GM18909 (cell line): ENCODE data around the gene BCL2A1.
"Not testable (repeated sequence)": the region's sequence is repeated elsewhere in the genome, so short reads cannot be mapped to it uniquely, and the experiment has no call there.

Source experiments
- ATAC-seq: cut with Tn5 transposase; IDR thresholded peaks from one replicate; pipeline ENCODE4 v1.9.1; 2021; ENCODE audit warnings: mild to moderate bottlenecking; ENCODE audit not compliant: unreplicated experiment, poor library complexity

The BCL2A1 gene

DNA sequence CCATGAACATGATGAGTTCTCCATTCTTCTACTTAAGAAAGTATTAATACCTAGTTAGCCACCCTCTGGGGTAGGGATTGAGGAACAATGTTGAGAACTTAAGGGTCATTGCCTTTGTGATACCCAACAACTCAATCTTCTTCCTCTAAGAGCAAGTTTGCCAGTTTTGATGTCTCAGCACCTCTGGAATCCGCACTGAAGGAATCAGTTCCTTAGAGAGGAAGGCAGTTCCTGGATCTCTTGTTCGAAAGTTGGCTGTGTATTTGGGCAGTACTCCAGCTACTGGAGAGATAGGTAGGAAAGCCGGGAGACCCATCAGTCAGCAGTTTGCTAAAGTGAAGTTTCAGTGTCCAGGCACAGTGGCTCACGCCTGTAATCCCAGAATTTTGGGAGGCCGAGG lies 38.5 kb downstream of the BCL2A1 start:
- no peak for ATAC-seq

DNA sequence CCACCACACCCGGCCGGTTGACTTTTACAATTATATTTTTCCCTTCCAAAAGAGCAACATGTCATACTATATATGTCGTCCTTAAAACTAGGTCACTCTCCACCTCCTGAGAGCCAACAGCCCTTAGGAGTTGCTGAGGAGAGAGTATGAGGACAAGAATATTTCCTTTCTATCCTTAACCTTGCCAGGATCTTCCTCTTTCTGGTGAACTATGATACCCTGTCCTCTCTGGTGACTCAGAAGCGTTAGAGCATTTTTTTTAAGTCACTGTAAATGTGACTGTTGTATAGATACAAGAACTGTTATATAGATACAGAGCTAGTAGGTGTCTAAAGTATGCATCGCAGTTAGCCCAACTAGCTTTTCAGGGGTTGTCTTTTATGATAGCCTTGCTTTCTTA lies 40.5 kb downstream of the BCL2A1 start:
- no peak for ATAC-seq

DNA sequence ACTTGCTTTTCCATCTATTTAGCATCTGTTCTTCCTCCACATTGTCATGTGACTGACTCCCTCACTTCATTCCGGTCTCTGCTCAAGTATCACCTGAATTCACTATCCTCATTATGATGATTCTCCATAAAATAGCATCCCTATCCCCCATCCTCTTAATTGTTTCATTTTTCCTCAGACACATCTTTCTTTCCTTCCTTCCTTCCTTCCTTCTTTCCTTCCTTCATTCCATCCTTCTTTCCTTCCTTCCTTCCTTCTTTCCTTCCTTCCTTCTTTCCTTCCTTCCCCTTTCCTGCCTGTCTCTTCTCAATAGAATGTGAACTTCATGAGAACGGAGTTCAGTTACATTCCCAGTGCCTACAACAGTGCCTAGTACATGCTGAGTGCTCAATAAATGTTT lies 41.6 kb downstream of the BCL2A1 start:
- ATAC-seq, result no peak

DNA sequence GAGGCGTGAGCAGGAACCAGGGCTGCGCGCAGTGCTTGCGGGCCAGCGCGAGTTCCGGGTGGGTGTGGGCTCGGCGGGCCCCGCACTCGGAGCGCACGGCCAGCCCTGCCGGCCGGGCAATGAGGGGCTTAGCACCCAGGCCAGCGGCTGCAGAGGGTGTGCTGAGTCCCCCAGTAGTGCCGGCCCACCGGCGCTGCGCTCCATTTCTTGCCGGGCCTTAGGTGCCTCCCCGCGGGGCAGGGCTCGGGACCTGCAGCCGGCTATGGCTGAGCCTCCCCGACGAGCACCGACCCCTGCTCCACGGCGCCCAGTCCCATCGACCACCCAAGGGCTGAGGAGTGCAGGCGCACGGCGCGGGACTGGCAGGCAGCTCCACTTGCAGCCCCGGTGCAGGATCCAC lies 44.9 kb downstream of the BCL2A1 start:
- not testable (repeated sequence) for ATAC-seq

DNA sequence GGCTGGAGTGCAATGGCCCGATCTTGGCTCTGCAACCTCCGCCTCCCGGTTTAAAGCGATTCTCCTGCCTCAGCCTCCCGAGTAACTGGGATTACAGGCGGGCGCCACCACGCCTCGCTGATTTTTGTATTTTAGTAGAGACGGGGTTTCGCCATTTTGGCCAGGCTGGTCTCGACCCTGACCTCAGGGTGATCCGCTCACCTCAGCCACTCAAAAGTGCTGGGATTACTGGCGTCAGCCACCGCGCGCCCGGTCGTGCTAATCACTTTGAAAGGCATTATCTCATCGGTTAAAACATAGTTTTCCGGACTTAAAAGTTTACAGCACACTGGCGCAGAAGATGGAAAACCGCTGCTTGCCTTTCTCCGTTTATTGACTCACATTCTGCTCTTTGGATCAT lies 46.6 kb downstream of the BCL2A1 start:
- ATAC-seq, result no peak

DNA sequence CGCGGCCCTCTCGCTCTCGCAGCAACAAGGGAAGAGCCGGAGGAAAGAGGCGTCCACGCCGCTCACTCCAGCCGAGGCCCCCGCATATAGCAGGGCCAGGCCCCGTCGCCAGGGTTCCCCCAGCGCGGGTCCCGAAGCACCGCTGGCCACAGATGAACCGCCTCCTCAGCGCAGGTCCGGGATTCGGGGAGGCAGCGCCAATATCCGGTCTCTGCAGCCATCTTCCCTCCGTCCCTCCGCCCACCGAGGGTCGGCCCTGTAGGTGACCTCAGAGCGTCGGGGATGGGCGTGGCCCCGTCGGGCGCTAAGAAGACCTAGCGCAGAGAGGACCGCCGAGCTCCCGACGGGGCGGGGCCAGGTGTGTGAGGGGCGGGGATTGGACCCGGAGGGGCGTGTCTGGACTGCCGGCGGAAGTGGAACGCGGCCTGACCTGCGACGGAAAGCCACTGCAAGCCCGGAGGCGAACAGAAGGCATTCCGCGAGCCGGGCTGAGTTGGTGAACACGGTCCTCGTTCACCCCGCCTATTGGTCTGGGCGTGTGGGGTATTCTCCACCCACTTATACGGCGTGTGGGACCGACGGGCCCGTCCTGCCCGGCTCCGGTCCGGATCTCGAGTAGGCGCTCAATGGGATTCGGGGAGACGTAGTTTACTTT lies 47.4 kb downstream of the BCL2A1 start:
- peak; percentile 96 for ATAC-seq

DNA sequence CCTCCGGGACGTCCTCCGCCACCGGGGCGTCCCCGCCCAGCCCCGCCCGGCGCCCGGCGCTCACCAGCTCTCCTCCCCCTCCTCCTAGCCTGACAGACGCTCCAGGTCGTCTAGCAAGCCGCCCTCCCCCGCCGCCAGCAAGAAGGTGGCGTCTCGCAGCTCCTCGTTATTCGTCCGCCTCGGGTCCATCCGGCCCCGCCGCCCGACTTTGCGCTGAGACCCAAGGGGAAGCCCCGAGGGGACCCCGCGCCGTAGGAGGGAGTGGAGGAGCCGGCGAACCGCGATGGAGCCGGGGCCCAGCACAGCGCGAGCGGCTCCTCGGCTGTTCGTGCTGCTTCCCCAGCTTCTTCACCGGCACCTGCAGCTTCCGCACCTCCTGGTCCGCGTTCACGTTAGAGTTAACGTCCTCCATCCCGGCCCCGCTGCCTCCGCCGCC lies 47.9 kb downstream of the BCL2A1 start:
- ATAC-seq, result peak; percentile 50

DNA sequence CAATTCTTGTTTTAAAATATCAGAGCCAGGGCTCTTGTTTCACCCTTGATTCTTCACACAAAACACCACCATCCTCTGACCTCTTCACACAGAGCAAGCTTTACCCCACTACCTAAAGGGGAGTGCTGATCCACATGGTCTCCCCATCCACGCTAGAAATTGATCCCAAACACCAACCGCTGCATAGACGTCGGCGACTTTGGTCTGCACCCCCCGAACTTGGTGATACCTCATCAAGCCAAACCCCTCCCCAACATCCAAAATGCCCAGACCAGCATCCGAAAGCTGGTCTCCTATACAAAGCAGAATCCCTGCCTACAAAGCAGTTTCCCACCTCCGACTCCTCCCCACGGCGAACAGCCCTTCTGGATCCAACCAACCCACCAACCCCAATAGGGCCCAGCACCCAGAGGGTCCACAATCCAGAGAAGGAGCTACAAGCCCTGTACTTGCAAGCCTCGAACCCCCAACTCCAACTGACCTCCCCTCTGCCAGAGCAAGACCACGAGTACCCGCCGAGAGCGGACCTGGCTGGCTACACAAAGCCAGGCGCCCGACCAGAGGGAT lies 48.4 kb downstream of the BCL2A1 start:
- ATAC-seq, result no peak

DNA sequence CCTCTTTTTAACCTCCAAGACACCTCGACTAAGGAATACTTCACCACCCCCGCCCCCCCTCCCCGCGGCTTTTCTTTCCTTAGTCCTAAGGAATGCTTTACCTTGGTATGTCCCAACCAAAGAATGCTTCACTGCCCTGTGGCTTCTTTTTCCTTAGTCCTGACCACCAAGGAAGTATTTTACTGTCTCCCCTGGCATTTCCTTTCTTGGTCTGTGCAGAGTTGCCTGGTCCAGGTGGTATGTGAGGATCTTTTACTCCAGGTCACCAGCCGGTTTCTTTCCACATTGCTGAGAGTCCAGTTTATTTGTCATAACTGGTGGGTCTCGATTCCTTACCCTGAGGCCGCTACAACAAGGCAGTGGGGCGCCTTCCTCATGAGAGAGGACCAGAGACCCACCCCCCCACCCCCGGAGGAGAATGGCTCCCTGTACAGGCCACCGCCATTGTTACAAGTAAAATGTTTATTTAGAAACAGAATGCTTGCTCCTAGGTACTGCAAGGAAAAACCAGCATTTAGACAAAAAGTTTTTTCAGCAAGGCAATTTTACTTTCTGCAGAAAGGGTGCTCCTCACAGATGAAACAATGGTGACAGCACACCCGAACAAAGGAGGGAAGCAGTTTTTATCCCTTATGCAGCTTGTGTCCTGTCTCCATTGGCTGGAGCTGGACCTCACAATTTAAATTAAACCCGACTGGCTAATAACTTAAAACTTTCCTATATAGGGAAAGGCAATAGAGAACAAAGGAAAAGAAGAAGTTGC lies 51.1 kb downstream of the BCL2A1 start:
- ATAC-seq, result no peak

DNA sequence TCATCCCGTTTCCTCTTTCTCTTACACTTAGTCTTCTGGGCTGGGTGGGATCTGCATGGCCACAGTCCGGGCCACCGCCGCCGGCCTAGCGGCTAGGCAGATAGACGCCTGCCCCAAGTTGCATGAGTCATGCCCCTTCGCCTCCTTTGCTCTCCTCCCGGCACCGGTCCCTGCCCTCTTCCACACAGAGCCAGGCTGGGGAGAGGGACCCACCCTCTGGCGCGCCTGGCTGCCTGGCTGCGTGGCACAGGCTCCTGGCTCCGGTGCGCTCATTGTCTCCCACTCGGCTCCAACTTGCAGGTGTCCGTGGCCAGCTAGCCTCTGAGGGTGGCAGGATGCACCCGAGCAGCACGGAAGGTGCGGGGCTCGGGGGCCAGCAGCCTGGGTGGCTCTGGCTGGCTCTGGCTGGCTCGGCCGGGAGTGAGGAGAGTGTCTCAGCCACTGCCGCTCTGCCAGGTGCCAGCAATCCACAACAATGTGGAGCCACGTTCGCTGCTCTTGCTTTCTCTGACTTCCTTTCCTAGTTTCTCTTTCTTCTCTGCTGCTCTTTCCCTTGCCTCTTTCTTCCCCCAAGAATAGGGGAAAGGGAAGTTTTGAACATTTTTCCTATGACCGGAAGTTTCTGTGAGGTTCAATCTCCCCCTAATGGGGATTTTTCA lies 51.8 kb downstream of the BCL2A1 start:
- no peak for ATAC-seq

DNA sequence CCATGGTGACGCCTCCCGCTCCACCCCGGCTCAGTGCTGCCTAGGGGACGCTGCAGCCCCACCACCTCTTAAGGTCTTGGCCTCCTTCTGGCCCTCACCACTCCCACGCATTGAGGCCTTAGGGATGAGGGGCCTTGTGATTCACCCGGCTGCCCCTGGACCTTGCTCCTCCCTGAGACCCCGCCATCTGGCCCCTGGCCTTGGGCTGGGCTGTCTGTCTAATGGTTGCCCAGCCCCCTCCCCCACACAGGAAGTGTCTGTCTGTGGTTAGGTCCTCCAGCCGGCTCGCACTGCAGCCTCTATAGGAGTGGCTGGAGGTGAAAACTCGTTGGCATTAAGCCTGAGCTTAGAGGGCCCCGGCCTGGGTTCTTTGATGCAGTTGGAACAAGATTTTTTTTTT lies 52.7 kb downstream of the BCL2A1 start:
- no peak for ATAC-seq

DNA sequence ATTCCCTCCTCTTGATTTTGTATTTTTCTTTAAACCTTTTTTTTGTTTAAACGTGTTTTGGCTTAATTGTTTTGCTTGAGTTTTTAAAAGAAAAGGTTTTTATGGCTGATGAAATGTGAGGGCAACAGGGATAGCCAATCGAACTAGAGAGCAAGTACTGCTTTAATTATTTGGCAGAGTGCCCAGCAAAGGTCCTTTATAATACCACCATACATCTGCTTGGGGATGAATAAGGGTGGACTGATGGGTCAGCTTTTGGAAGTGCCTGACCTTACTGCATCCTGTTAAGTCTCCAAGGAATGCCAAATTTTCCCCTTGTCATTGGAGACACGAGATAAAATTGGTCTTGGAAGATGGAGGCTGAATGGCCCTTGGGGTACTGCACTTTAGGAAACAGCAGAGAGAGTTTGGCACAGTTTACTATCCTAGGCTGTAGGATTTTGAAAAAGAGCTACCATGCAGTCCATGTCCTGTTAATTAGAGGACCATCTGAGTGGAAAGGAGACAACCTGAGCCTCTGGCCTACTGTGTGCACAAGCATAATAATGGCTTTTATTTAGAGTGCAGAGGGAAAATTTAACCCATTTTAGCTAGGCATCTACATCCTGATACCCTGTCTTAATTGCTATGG lies 54.4 kb downstream of the BCL2A1 start:
- no peak for ATAC-seq

DNA sequence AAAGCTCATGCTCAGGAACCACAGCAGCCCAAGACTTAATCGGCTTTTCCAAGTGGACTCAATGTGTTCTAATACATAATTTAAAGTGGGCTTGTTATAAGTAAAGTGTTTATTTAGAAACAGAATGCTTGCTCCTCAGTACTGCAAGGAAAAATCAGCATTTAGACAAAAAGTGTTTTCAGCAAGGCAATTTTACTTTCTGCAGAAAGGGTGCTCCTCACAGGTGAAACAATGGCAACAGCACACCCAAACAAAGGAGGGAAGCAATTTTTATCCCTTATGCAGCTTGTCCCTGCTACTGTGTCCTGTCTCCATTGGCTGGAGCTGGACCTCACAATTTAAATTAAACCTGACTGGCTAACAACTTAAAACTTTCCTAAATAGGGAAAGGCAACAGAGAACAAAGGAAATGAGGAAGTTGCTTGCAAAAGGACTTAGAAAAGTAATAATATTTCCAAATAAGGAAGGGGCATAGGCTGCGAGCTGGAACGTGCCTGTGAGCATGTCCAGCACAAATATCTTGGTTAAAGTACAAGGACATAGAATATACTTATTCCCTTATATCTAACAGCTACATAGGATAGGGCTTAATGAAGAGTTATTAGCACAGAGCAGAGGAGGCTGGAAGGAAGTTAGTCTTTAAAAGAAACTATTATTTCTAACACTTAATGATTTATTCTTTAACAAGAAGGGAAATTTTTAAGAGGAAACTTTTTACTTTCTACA lies 55.1 kb downstream of the BCL2A1 start:
- ATAC-seq, result not testable (repeated sequence)

DNA sequence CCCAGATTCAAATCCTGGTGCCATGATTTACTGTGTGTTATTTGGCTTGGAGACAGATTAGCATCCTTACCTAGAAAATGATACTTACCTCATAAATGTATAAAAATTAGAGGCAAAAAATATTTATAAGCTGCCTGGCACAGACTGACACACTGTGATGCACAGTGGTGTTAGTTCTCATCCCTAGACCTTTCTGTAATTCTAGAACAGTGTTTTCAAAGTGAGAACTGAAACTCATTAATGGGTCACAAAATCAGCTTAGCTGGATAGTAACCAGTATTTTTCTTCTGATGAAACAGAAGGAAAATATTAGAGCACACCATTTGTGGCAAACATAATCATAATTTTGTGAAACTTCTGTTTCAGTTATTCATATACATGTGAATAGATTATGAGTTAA lies 56.3 kb downstream of the BCL2A1 start:
- ATAC-seq, result no peak
